Neutrophil (primary cell): ENCODE measurements around the gene ZBTB45.
A peak's percentile ranks its signal among the peaks of the same experiment; 100 is the strongest.

ENCODE experiments used
- H3K27ac ChIP-seq: fragments of 200-600 bp; sonication (generic); 2 replicates; pipeline ENCODE4 v1.5.1; 2016; ENCODE audit warnings: mild to moderate bottlenecking, moderate library complexity
- H3K27me3 ChIP-seq: fragments of 200-600 bp; sonication (generic); 2 replicates; pipeline ENCODE4 v1.6.0; 2016; ENCODE audit warnings: mild to moderate bottlenecking
- H3K36me3 ChIP-seq: fragments of 200-600 bp; sonication (generic); 2 replicates; pipeline ENCODE4 v1.5.1; 2017
- H3K4me1 ChIP-seq, 2 experiments: fragments of 200-600 bp in 1 of 2; sonication (generic) in 1 of 2; 1 replicate in 1 of 2; 2 replicates in 1 of 2; pipeline versions ENCODE4 v1.5.1 to v1.6.1; 2013 to 2016; ENCODE audit warnings: low read depth in 1 of 2, low read length in 1 of 2, mild to moderate bottlenecking in 1 of 2, moderate library complexity in 1 of 2; ENCODE audit not compliant: control insufficient read depth in 1 of 2, insufficient read depth in 1 of 2
- H3K4me3 ChIP-seq, 2 experiments: fragments of 200-600 bp in 1 of 2; sonication (generic) in 1 of 2; 1 replicate in 1 of 2; 2 replicates in 1 of 2; pipeline ENCODE4 v1.5.1; 2013 to 2016; ENCODE audit warnings: low read depth in 1 of 2, low read length in 1 of 2, mild to moderate bottlenecking in 1 of 2, moderate library complexity in 1 of 2
- H3K9me3 ChIP-seq: fragments of 200-600 bp; sonication (generic); 2 replicates; pipeline ENCODE4 v1.5.1; 2016
- TF ChIP-seq, protein P1 (sequence below): fragments of 200-600 bp; sonication (generic); IDR thresholded peaks from 2 replicates; pipeline ENCODE4 v1.5.1; 2016; ENCODE audit warnings: antibody characterized with exemption

Gene ZBTB45

DNA sequence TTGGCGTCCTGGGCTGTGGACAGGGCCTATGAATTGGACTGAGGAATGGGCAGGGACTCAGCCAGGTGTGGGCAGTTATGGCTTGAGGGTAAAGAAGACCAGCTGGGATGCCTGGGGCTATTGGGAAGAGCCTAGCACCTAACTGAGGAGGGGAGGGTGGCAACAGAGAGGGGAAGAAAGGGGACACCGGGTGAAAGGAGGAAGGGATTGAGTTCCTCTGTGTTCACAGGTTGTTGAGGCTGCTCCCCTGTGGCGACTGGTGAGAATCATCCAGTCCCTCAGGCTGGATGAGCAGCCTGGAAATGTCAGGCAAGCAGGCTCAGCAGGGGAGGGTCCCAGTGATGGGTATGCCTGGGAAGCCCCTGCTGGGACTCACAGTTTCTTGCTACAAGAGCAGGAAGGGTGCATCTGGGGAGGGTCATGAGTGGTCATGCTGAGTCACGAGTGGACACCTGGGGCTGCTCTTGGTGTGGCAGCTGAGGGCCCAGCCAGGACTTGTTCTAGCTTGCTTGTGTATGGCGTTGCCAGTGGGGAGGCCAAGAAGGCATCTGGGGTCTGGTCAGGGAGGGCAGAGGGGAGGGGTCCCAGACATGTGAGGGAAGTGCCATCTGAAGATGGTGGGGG lies 51.3 kb downstream of the ZBTB45 start:
- peaks cover 11% of the 10 kb centered on the region for H3K27me3 ChIP-seq
- TF ChIP-seq, protein P1, sequence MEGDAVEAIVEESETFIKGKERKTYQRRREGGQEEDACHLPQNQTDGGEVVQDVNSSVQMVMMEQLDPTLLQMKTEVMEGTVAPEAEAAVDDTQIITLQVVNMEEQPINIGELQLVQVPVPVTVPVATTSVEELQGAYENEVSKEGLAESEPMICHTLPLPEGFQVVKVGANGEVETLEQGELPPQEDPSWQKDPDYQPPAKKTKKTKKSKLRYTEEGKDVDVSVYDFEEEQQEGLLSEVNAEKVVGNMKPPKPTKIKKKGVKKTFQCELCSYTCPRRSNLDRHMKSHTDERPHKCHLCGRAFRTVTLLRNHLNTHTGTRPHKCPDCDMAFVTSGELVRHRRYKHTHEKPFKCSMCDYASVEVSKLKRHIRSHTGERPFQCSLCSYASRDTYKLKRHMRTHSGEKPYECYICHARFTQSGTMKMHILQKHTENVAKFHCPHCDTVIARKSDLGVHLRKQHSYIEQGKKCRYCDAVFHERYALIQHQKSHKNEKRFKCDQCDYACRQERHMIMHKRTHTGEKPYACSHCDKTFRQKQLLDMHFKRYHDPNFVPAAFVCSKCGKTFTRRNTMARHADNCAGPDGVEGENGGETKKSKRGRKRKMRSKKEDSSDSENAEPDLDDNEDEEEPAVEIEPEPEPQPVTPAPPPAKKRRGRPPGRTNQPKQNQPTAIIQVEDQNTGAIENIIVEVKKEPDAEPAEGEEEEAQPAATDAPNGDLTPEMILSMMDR = no peak

DNA sequence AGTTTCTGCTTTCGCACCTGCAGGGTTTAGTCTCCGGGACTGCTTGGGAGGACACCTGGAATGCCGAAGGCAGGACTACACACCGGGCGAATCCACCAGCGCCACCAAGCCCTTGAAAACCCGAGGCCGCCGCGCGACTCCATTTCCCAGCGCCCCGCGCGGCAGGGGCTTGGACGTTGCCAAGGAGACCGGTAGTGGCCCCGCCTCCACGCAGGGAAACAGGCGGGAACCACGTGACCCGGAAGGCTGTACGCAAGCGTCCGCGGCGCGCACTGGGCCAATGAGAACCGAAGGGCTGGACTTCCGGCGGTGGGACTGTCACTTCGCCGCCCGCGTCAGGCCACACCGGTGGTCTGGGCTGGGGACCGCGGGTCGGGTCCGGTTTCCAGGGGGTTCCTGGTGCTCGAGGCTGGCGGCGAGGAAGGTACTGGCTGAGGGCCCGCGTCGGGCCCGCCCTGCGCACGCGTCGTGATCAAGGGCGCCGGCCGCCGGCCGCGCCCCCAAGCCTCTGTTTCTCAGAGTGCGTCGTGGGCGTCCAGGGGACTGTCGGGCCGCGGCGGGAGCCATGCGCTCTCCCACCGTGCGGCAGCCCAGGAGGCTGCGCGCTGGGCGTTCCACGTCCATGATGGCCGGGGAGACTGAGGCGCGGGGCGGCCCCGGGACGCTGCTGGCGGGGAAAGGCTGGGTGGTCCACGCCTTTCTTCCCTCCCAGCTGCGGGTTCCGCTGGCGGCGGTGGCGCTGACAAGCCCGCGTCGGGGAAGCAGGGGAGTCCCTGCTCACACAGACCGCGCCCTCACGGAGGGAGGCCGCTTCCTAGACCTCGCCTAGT lies 52.6 kb downstream of the ZBTB45 start, which contains the start of gene ZNF324:
Gene ZNF324, plus strand, starts transcription at position 321 of the 830 bp plus-strand sequence. CDS start 2,106 bp downstream, outside the sequence.
- TF ChIP-seq, protein P1 = no peak
- Histone ChIP-seq H3K4me3 (peak within 1 kb of the TSS; percentile 94), H3K27me3 (peaks cover 11% of the 10 kb centered on the region), H3K36me3 (peaks cover 29% of the 10 kb centered on the region), H3K27ac (peak within 1 kb of the TSS; percentile 75), H3K4me1 (peaks cover 12 to 18% of the 10 kb centered on the region in 2 experiments), H3K9me3 (no peaks in the 10 kb centered on the region)

More for the DNA sequence above, 51.3 kb downstream of the ZBTB45 start:
- Histone ChIP-seq H3K27ac (no peak overlapping the region), H3K9me3 (no peaks in the 10 kb centered on the region), H3K4me1 (peaks cover 12 to 18% of the 10 kb centered on the region in 2 experiments), H3K4me3 (no peak overlapping the region), H3K36me3 (peaks cover 40% of the 10 kb centered on the region)

DNA sequence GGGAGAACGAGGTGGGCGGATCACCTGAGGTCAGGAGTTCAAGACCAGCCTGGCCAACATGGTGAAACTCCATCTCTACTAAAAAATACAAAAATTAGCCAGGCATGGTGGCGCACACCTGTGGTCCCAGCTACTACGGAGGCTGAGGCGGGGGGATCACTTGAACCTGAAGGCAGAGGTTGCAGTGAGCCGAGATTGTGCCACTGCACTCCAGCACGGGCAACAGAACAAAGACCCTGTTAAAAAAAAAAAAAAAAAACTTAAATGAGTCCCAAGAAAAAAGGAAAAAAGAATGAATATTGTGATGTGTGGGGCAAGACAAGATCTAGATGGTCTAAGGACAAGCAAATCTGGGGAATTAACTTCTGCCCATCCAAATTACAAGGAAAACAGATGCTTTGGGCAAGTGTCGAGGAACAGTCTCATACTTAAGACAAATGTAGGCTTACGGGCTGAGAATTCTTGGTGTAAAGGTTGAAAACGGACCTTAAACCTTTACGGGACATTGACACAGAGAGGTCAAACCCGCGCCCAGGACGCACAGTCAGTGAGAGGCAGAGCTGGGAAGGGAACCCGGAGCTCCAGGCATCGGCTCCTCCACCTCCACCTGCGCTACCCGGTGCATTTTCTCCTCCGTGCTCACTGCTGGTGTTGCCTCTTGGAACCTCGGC lies 53.4 kb downstream of the ZBTB45 start:
- Histone ChIP-seq H3K4me3 (peak overlapping the region; percentile 94), H3K4me1 (peaks cover 12 to 18% of the 10 kb centered on the region in 2 experiments), H3K9me3 (no peaks in the 10 kb centered on the region), H3K36me3 (peaks cover 22% of the 10 kb centered on the region), H3K27ac (peak overlapping the region; percentile 75), H3K27me3 (peaks cover 11% of the 10 kb centered on the region)
- TF ChIP-seq, protein P1 = no peak
